Measurements from ENCODE around the gene EDIL3. TPM values are rescaled to one million over a fixed set of nuclear protein-coding genes. Genes with fewer than 3 reads are reported as not detected.

The EDIL3 gene
- total RNA-seq, 1 donor from 2014 or later = 604 TPM

DNA sequence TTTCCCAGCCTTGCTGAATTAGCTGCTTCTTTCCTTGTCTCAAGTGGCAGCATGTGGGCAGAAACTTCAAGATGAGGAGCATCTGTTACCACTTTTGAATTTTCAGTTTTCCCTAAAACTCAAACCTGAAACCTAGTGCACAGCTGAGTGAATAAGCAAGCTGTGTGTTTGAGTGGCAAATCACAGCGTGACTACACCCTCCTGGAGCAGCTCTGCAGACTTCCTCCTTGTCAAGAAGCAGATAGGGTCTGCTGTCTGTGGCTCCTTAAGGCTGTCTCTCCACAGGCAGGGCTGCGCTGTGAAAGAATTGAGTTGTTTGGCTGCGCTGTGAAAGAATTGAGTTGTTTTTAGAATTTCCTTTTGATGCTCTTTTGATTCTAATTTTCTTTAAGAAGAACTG is 484.4 kb downstream of the EDIL3 start:
- no peak for DNase-seq (ENCODE audit: low spot score)
- H3K4me3 Mint-ChIP-seq (ENCODE audit: unreplicated experiment) = no peak overlapping the region

DNA sequence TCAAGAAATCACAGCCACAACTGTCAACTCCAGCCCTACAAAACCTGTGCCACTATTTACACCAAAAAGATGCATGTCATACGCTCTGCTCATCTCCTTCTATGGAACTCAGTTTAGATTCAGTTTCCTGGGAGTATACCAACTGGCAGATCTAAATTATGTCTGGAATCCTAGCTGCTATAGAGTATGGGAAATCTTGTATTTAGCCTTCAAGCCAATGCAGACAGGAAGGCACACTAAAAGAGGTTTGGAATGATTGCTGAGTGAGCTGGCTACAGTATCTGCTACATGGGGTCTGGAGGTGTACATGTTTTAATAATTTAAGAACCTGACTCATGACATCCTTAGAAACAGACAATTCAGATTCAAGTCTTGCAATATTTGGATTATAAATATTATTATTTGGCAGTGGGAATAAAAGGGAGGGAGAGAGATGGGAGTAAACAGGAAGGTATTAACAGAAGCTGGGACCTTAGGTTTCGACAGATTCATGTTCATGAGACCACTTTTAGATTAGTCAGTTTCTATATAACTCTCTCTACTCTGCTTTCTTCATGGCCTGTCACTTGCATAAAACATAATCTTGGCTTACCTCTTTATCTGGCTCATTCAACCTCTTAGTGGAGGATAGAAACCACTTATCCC is 485.2 kb downstream of the EDIL3 start:
- Mint-ChIP-seq H3K36me3 (ENCODE audit: low read depth) (no peaks in the 10 kb centered on the region), H3K27me3 (ENCODE audit: low read depth) (no peaks in the 10 kb centered on the region), H3K4me3 (ENCODE audit: unreplicated experiment) (no peak overlapping the region), H3K4me1 (ENCODE audit: low read depth) (peaks cover 28% of the 10 kb centered on the region), H3K9me3 (ENCODE audit: low read depth) (peaks cover 4% of the 10 kb centered on the region), H3K27ac (ENCODE audit: unreplicated experiment) (peak overlapping the region; percentile 84)
- TF ChIP-seq, protein P1, sequence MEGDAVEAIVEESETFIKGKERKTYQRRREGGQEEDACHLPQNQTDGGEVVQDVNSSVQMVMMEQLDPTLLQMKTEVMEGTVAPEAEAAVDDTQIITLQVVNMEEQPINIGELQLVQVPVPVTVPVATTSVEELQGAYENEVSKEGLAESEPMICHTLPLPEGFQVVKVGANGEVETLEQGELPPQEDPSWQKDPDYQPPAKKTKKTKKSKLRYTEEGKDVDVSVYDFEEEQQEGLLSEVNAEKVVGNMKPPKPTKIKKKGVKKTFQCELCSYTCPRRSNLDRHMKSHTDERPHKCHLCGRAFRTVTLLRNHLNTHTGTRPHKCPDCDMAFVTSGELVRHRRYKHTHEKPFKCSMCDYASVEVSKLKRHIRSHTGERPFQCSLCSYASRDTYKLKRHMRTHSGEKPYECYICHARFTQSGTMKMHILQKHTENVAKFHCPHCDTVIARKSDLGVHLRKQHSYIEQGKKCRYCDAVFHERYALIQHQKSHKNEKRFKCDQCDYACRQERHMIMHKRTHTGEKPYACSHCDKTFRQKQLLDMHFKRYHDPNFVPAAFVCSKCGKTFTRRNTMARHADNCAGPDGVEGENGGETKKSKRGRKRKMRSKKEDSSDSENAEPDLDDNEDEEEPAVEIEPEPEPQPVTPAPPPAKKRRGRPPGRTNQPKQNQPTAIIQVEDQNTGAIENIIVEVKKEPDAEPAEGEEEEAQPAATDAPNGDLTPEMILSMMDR (IDR thresholded peaks at IDR 0.05) = no peak
- DNase-seq (ENCODE audit: low spot score) = no peak

More for the DNA sequence above, 484.4 kb downstream of the EDIL3 start:
- no peaks in the 10 kb centered on the region for H3K36me3 Mint-ChIP-seq (ENCODE audit: low read depth)
- H3K4me1 Mint-ChIP-seq (ENCODE audit: low read depth) = peaks cover 28% of the 10 kb centered on the region
- H3K27ac Mint-ChIP-seq (ENCODE audit: unreplicated experiment) = peak overlapping the region; percentile 1
- H3K27me3 Mint-ChIP-seq (ENCODE audit: low read depth) = no peaks in the 10 kb centered on the region
- peaks cover 5% of the 10 kb centered on the region for H3K9me3 Mint-ChIP-seq (ENCODE audit: low read depth)
- TF ChIP-seq, protein P1 (IDR thresholded peaks at IDR 0.05) = peak; percentile 26

- H3K27me3 Mint-ChIP-seq (ENCODE audit: low read depth) = no peaks in the 10 kb centered on the region
- no peak overlapping the region for H3K4me3 Mint-ChIP-seq (ENCODE audit: unreplicated experiment)
Measured at GRCh38 chr5:83895860-83896259, 488.8 kb downstream of the EDIL3 start.

DNA sequence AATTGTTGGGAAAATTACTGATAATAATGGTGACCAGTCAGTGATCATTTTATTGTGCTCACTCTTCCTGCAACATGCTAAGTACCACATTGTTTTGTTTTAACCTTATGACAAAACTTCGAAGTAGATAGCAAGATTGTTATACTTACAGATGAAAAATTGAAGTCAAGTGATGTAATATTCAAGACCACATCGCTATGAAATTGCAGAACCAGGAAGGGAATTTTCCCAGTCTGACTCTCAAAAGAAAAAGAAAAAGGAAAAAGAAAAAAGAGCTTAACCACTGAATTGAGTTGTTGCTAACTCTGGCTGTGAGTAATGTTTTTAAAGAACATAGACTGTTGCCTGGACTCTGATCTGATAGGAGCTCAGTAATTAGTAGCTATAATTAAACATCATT is 493.4 kb downstream of the EDIL3 start:
- no peak overlapping the region for H3K4me3 Mint-ChIP-seq (ENCODE audit: unreplicated experiment)
- H3K4me1 Mint-ChIP-seq (ENCODE audit: low read depth) = peaks cover 9% of the 10 kb centered on the region
- no peak for DNase-seq (ENCODE audit: low spot score)
- no peaks in the 10 kb centered on the region for H3K27me3 Mint-ChIP-seq (ENCODE audit: low read depth)
- no peak overlapping the region for H3K27ac Mint-ChIP-seq (ENCODE audit: unreplicated experiment)
- H3K9me3 Mint-ChIP-seq (ENCODE audit: low read depth) = no peaks in the 10 kb centered on the region
- TF ChIP-seq, protein P1 (IDR thresholded peaks at IDR 0.05) = no peak
- no peaks in the 10 kb centered on the region for H3K36me3 Mint-ChIP-seq (ENCODE audit: low read depth)

More at GRCh38 chr5:83895860-83896259, 488.8 kb downstream of the EDIL3 start:
- DNase-seq (ENCODE audit: low spot score) = no peak
- no peaks in the 10 kb centered on the region for H3K36me3 Mint-ChIP-seq (ENCODE audit: low read depth)
- no peaks in the 10 kb centered on the region for H3K9me3 Mint-ChIP-seq (ENCODE audit: low read depth)
- TF ChIP-seq, protein P1 (IDR thresholded peaks at IDR 0.05) = no peak
- H3K4me1 Mint-ChIP-seq (ENCODE audit: low read depth) = peaks cover 31% of the 10 kb centered on the region
- H3K27ac Mint-ChIP-seq (ENCODE audit: unreplicated experiment) = no peak overlapping the region
